ENCODE results near the gene NAB1.

The NAB1 gene

DNA sequence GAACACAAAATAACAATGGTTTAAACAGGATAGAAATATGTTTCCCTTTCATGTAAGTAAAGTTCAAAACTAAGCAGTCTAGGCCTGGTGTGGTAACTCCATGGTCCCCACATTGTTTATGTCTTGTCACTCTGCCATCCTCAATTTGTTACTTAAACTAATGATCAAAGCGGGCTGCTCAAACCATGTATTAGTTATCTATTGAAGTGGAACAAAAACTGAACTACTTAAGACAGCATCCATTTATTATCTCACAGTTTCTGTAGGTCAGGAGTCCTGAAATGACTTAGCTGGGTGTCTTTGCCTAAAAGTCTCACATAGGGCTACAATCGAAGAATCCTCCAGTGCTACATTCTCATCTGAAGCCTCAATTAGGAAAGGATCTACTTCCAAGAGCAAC, 91.6 kb downstream of the NAB1 start:
- no peak for TF ChIP-seq CTCF (IDR thresholded peaks at IDR 0.05; ENCODE audit: insufficient read depth, low read depth, low read length, missing control alignments)
- DNase-seq (ENCODE audit: low read depth) = no peak
- no peak overlapping the region for H3K4me3 ChIP-seq (ENCODE audit: low read depth, low read length)

All from GM12865 (cell line).